Activated T-helper 17 cell treated with anti-CD3 and anti-CD28 coated beads, Interleukin-2, amount 50 U/mL, for 72 hours (primary cell): ENCODE data around the gene SLC16A7. TPM values are rescaled to one million over a fixed set of nuclear protein-coding genes. Genes with fewer than 3 reads are reported as not detected.

Experiments
- ATAC-seq: fragments of 150-1000 bp; cut with Tn5 transposase; replicated peaks from 2 replicates; pipeline ENCODE4 v1.10.0; 2021; ENCODE audit warnings: mild to moderate bottlenecking, moderate library complexity
- H3K27ac Mint-ChIP-seq: one replicate; pipeline ENCODE4 v1.8.0; 2022; ENCODE audit warnings: mixed read lengths
- H3K27me3 Mint-ChIP-seq: one replicate; pipeline ENCODE4 v1.8.0; 2022; ENCODE audit warnings: mixed read lengths
- H3K36me3 Mint-ChIP-seq: one replicate; pipeline ENCODE4 v1.8.0; 2022; ENCODE audit warnings: low read depth, mild to moderate bottlenecking, mixed read lengths
- H3K4me1 Mint-ChIP-seq: one replicate; pipeline ENCODE4 v1.8.0; 2022; ENCODE audit warnings: mixed read lengths
- H3K4me3 Mint-ChIP-seq: one replicate; pipeline ENCODE4 v1.8.0; 2022; ENCODE audit warnings: mild to moderate bottlenecking, mixed read lengths
- H3K9me3 Mint-ChIP-seq: one replicate; pipeline ENCODE4 v1.8.0; 2022; ENCODE audit warnings: mixed read lengths
- total RNA-seq, 2 donors: library from RNA; stranded (reverse); gene quantifications; one replicate each; pipeline ENCODE4 v1.2.3, GENCODE V29; 2022

SLC16A7 gene
- total RNA-seq, result 10 to 100 TPM; 21.4 to 29.9 TPM

GRCh38 chr12:59595883-59596540, at the start of gene SLC16A7:
TSS of gene SLC16A7 (plus strand) at chr12:59596029. CDS start at chr12:59704802, 108,773 bp downstream.
- no peaks in the 10 kb centered on the region for H3K27me3 Mint-ChIP-seq
- peak within 1 kb of the TSS; percentile 87 for H3K4me3 Mint-ChIP-seq
- H3K27ac Mint-ChIP-seq, result peak within 1 kb of the TSS; percentile 90
- H3K4me1 Mint-ChIP-seq, result peaks cover 23% of the 10 kb centered on the region
- ATAC-seq, result peak; percentile 46
- peaks cover 52% of the 10 kb centered on the region for H3K36me3 Mint-ChIP-seq
- no peaks in the 10 kb centered on the region for H3K9me3 Mint-ChIP-seq

GRCh38 chr12:59548930-59549329, 46.9 kb upstream of the SLC16A7 start:
- H3K36me3 Mint-ChIP-seq, result no peaks in the 10 kb centered on the region

GRCh38 chr12:59559696-59560095, 36.1 kb upstream of the SLC16A7 start:
- ATAC-seq, result no peak
- Mint-ChIP-seq H3K27ac (no peak overlapping the region), H3K4me3 (no peak overlapping the region), H3K36me3 (no peaks in the 10 kb centered on the region), H3K27me3 (no peaks in the 10 kb centered on the region), H3K9me3 (no peaks in the 10 kb centered on the region), H3K4me1 (no peaks in the 10 kb centered on the region)

More at GRCh38 chr12:59548930-59549329, 46.9 kb upstream of the SLC16A7 start:
- Mint-ChIP-seq H3K27me3 (no peaks in the 10 kb centered on the region), H3K27ac (no peak overlapping the region), H3K4me3 (no peak overlapping the region), H3K9me3 (no peaks in the 10 kb centered on the region), H3K4me1 (peaks cover 6% of the 10 kb centered on the region)
- ATAC-seq, result peak; percentile 24

- H3K27ac Mint-ChIP-seq, result no peak overlapping the region
- no peaks in the 10 kb centered on the region for H3K36me3 Mint-ChIP-seq
- H3K27me3 Mint-ChIP-seq, result no peaks in the 10 kb centered on the region
- no peak overlapping the region for H3K4me3 Mint-ChIP-seq
- H3K4me1 Mint-ChIP-seq, result peaks cover 5% of the 10 kb centered on the region
- H3K9me3 Mint-ChIP-seq, result no peaks in the 10 kb centered on the region
- no peak for ATAC-seq
Observed at GRCh38 chr12:59570145-59570544, 25.7 kb upstream of the SLC16A7 start.

GRCh38 chr12:59574406-59574805, 21.4 kb upstream of the SLC16A7 start:
- H3K27ac Mint-ChIP-seq, result no peak overlapping the region
- H3K27me3 Mint-ChIP-seq, result no peaks in the 10 kb centered on the region
- no peak for ATAC-seq
- peaks cover 3% of the 10 kb centered on the region for H3K9me3 Mint-ChIP-seq
- no peaks in the 10 kb centered on the region for H3K36me3 Mint-ChIP-seq
- H3K4me1 Mint-ChIP-seq, result peaks cover 27% of the 10 kb centered on the region
- no peak overlapping the region for H3K4me3 Mint-ChIP-seq

- H3K36me3 Mint-ChIP-seq, result no peaks in the 10 kb centered on the region
- H3K9me3 Mint-ChIP-seq, result peaks cover 3% of the 10 kb centered on the region
- no peak for ATAC-seq
- H3K4me3 Mint-ChIP-seq, result no peak overlapping the region
- peaks cover 29% of the 10 kb centered on the region for H3K4me1 Mint-ChIP-seq
- H3K27me3 Mint-ChIP-seq, result no peaks in the 10 kb centered on the region
- no peak overlapping the region for H3K27ac Mint-ChIP-seq
Observed at GRCh38 chr12:59575826-59576225, 20.0 kb upstream of the SLC16A7 start.

GRCh38 chr12:59578254-59578653, 17.6 kb upstream of the SLC16A7 start:
- Mint-ChIP-seq H3K27me3 (no peaks in the 10 kb centered on the region), H3K9me3 (peaks cover 3% of the 10 kb centered on the region), H3K4me3 (peak overlapping the region; percentile 6), H3K4me1 (peaks cover 35% of the 10 kb centered on the region), H3K36me3 (no peaks in the 10 kb centered on the region), H3K27ac (no peak overlapping the region)
- ATAC-seq, result peak; percentile 21

- no peaks in the 10 kb centered on the region for H3K36me3 Mint-ChIP-seq
- no peaks in the 10 kb centered on the region for H3K27me3 Mint-ChIP-seq
- no peak overlapping the region for H3K27ac Mint-ChIP-seq
- ATAC-seq, result no peak
- H3K4me1 Mint-ChIP-seq, result peaks cover 30% of the 10 kb centered on the region
- H3K9me3 Mint-ChIP-seq, result peaks cover 3% of the 10 kb centered on the region
- no peak overlapping the region for H3K4me3 Mint-ChIP-seq
Observed at GRCh38 chr12:59579631-59580030, 16.2 kb upstream of the SLC16A7 start.

GRCh38 chr12:59580050-59580449, 15.8 kb upstream of the SLC16A7 start:
- H3K27me3 Mint-ChIP-seq, result no peaks in the 10 kb centered on the region
- no peak overlapping the region for H3K27ac Mint-ChIP-seq
- H3K4me1 Mint-ChIP-seq, result peaks cover 30% of the 10 kb centered on the region
- H3K36me3 Mint-ChIP-seq, result no peaks in the 10 kb centered on the region
- H3K4me3 Mint-ChIP-seq, result no peak overlapping the region
- H3K9me3 Mint-ChIP-seq, result peaks cover 3% of the 10 kb centered on the region
- no peak for ATAC-seq

GRCh38 chr12:59583003-59583712, 12.7 kb upstream of the SLC16A7 start:
- Mint-ChIP-seq H3K27me3 (peaks cover 3% of the 10 kb centered on the region), H3K9me3 (peaks cover 3% of the 10 kb centered on the region), H3K36me3 (no peaks in the 10 kb centered on the region), H3K4me3 (no peak overlapping the region), H3K27ac (no peak overlapping the region), H3K4me1 (peaks cover 15% of the 10 kb centered on the region)
- peak; percentile 19 for ATAC-seq

- peaks cover 3% of the 10 kb centered on the region for H3K27me3 Mint-ChIP-seq
- ATAC-seq, result no peak
Observed at GRCh38 chr12:59587710-59588109, 8.1 kb upstream of the SLC16A7 start.

GRCh38 chr12:59593761-59594160, 2.1 kb upstream of the SLC16A7 start:
- Mint-ChIP-seq H3K4me3 (no peak overlapping the region), H3K27ac (no peak overlapping the region), H3K9me3 (no peaks in the 10 kb centered on the region), H3K4me1 (peaks cover 18% of the 10 kb centered on the region), H3K27me3 (no peaks in the 10 kb centered on the region), H3K36me3 (peaks cover 30% of the 10 kb centered on the region)
- ATAC-seq, result no peak

More at GRCh38 chr12:59587710-59588109, 8.1 kb upstream of the SLC16A7 start:
- no peaks in the 10 kb centered on the region for H3K36me3 Mint-ChIP-seq
- no peak overlapping the region for H3K4me3 Mint-ChIP-seq
- H3K27ac Mint-ChIP-seq, result no peak overlapping the region
- no peaks in the 10 kb centered on the region for H3K9me3 Mint-ChIP-seq
- peaks cover 5% of the 10 kb centered on the region for H3K4me1 Mint-ChIP-seq

- Mint-ChIP-seq H3K4me3 (peak overlapping the region; percentile 87), H3K9me3 (no peaks in the 10 kb centered on the region), H3K4me1 (peaks cover 23% of the 10 kb centered on the region), H3K27ac (peak overlapping the region; percentile 90), H3K36me3 (peaks cover 42% of the 10 kb centered on the region), H3K27me3 (no peaks in the 10 kb centered on the region)
- ATAC-seq, result no peak
Observed at GRCh38 chr12:59594943-59595500, 807 bp upstream of the SLC16A7 start.

GRCh38 chr12:59595565-59595882, 305 bp upstream of the SLC16A7 start:
- H3K9me3 Mint-ChIP-seq, result no peaks in the 10 kb centered on the region
- peak overlapping the region; percentile 87 for H3K4me3 Mint-ChIP-seq
- H3K27ac Mint-ChIP-seq, result peak overlapping the region; percentile 90
- peaks cover 47% of the 10 kb centered on the region for H3K36me3 Mint-ChIP-seq
- no peaks in the 10 kb centered on the region for H3K27me3 Mint-ChIP-seq
- no peak for ATAC-seq
- peaks cover 23% of the 10 kb centered on the region for H3K4me1 Mint-ChIP-seq

- Mint-ChIP-seq H3K27ac (peak overlapping the region; percentile 90), H3K9me3 (no peaks in the 10 kb centered on the region), H3K4me3 (peak overlapping the region; percentile 87), H3K4me1 (peaks cover 31% of the 10 kb centered on the region), H3K36me3 (peaks cover 62% of the 10 kb centered on the region), H3K27me3 (no peaks in the 10 kb centered on the region)
- ATAC-seq, result peak; percentile 85
Observed at GRCh38 chr12:59597385-59597781, 1.6 kb downstream of the SLC16A7 start.
